Activated naive CD8-positive, alpha-beta T cell treated with anti-CD3 and anti-CD28 coated beads, Interleukin-2, amount 50 U/mL, for 24 hours (primary cell): ENCODE measurements around the gene POU5F1.
"Not testable (repeated sequence)": the region's sequence is repeated elsewhere in the genome, so short reads cannot be mapped to it uniquely, and the experiment has no call there.

Source experiments
- ATAC-seq: fragments of 150-1000 bp; cut with Tn5 transposase; one replicate; pipeline ENCODE4 v1.10.0; 2021
- DNase-seq: peaks from one replicate; pipeline ENCODE4 v3.0.0; 2021
- H3K27ac Mint-ChIP-seq: one replicate; pipeline ENCODE4 v1.8.0; 2021; ENCODE audit warnings: mild to moderate bottlenecking, mixed read lengths
- H3K27me3 Mint-ChIP-seq: one replicate; pipeline ENCODE4 v1.8.0; 2021; ENCODE audit warnings: mixed read lengths
- H3K36me3 Mint-ChIP-seq: one replicate; pipeline ENCODE4 v1.8.0; 2021; ENCODE audit warnings: low read depth, mixed read lengths
- H3K4me1 Mint-ChIP-seq: one replicate; pipeline ENCODE4 v1.8.0; 2021; ENCODE audit warnings: mixed read lengths
- H3K4me3 Mint-ChIP-seq: one replicate; pipeline ENCODE4 v1.8.0; 2021; ENCODE audit warnings: mild to moderate bottlenecking, moderate library complexity, mixed read lengths
- H3K9me3 Mint-ChIP-seq: one replicate; pipeline ENCODE4 v1.8.0; 2021; ENCODE audit warnings: mixed read lengths

The POU5F1 gene

DNA sequence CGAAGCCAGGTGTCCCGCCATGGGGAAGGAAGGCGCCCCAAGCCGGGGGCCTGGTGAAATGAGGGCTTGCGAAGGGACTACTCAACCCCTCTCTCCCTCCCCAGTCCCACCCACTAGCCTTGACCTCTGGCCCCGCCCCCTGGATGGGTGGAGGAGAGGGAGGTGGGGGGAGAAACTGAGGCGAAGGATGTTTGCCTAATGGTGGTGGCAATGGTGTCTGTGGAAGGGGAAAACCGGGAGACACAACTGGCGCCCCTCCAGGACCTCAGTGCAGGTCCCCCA lies at the start of gene POU5F1:
Gene POU5F1 (minus strand): TSS at position 83 of the 282 bp plus-strand sequence. CDS start 62 bp downstream, at position 21.
- no peak for DNase-seq
- Mint-ChIP-seq H3K27ac (no peak within 1 kb of the TSS), H3K4me1 (peaks cover 2% of the 10 kb centered on the region), H3K27me3 (no peaks in the 10 kb centered on the region), H3K36me3 (peaks cover 2% of the 10 kb centered on the region), H3K4me3 (no peak within 1 kb of the TSS), H3K9me3 (no peaks in the 10 kb centered on the region)
- ATAC-seq: no peak

GRCh38 chr6:31216208-31216898 lies 45.9 kb upstream of the POU5F1 start:
- H3K27ac Mint-ChIP-seq: no peak overlapping the region
- no peak overlapping the region for H3K4me3 Mint-ChIP-seq
- H3K4me1 Mint-ChIP-seq: peaks cover 6% of the 10 kb centered on the region
- no peak for DNase-seq
- H3K9me3 Mint-ChIP-seq: peaks cover 4% of the 10 kb centered on the region
- H3K36me3 Mint-ChIP-seq: no peaks in the 10 kb centered on the region
- ATAC-seq: no peak
- no peaks in the 10 kb centered on the region for H3K27me3 Mint-ChIP-seq

GRCh38 chr6:31215216-31215615 lies 44.7 kb upstream of the POU5F1 start:
- H3K27ac Mint-ChIP-seq, DNase-seq, ATAC-seq, H3K4me3 Mint-ChIP-seq, H3K36me3 Mint-ChIP-seq, H3K9me3 Mint-ChIP-seq, H3K4me1 Mint-ChIP-seq, H3K27me3 Mint-ChIP-seq: not testable (repeated sequence)

DNA sequence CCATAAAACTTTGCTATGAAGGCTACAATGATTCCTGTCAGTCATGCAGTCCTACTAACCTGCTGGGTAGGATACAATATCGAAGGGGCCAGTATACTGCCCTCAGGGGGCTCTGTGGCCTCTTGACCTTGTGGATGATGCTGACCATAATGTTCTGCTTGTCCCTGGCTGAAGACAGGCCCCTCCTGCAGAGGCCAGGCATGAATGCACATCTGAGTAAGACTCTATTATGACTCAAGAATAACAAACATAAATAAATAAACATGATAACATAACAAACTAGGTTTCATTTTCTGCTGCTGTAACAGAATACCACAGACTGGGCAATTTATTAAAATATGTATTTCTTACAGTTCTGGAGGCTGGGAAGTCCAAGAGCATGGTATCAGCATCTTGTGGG lies 44.0 kb upstream of the POU5F1 start:
- no peak for ATAC-seq
- Mint-ChIP-seq H3K9me3 (peaks cover 4% of the 10 kb centered on the region), H3K36me3 (no peaks in the 10 kb centered on the region), H3K4me3 (no peak overlapping the region), H3K4me1 (peaks cover 6% of the 10 kb centered on the region), H3K27ac (no peak overlapping the region), H3K27me3 (no peaks in the 10 kb centered on the region)
- DNase-seq: no peak

DNA sequence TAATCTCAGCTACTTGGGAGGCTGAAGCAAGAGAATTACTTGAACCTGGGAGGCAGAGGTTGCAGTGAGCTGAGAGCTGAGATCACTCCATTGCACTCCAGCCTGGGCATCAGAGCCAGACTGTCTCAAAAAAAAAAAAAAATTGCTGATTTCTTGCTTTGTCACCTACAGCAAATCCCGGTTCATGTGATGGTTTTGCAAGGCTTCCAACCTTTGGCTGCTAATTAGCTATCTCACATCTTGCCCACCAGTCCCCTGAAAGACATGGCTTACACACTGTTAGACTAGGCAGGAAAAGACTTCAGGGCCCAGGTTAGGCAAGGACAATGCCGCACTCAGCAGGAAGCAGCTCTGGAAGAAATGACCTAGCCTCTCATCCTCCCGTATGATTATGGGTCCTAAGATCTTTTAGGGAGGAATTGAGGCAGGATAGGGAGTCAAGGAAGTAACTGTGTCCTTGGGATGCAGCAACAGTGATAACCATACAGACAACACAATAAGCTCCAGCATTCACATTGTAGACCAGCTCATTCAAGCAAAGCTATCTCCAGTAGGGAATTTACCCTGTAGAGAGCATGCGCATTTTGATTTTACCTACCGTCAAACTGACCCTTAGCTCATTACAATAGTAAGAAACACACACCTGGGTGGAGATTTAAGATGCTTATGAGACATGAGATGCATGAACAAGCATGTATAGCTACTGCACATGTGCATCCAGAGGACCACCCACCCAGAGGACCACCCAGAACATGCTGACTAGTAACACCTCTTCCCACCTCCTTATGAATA lies 40.5 kb upstream of the POU5F1 start:
- DNase-seq (no peak), ATAC-seq (no peak)
- Mint-ChIP-seq H3K9me3 (no peaks in the 10 kb centered on the region), H3K27ac (no peak overlapping the region), H3K27me3 (no peaks in the 10 kb centered on the region), H3K4me1 (peaks cover 6% of the 10 kb centered on the region), H3K4me3 (no peak overlapping the region), H3K36me3 (no peaks in the 10 kb centered on the region)

DNA sequence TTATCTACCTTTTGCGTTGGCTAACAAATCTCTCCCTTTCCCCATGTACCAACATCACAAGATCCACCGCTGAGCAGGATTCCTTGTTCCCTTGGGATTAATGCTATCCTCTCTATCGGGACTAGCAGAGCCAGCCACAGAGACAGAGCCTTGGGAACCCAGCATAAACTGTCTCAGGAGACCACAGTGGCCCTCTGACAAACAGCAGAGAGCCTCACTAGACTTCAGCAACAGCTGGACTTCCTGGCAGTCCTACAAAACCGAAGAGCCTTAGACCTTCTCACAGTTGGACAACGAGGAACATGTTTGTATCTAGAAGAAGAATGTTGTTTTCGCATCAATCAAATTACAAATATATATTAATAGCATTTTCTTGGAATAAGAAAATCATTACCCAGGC lies 39.6 kb upstream of the POU5F1 start:
- Mint-ChIP-seq H3K4me3 (no peak overlapping the region), H3K27me3 (no peaks in the 10 kb centered on the region), H3K36me3 (no peaks in the 10 kb centered on the region), H3K4me1 (peaks cover 9% of the 10 kb centered on the region), H3K9me3 (no peaks in the 10 kb centered on the region), H3K27ac (no peak overlapping the region)
- DNase-seq: no peak
- ATAC-seq: no peak

DNA sequence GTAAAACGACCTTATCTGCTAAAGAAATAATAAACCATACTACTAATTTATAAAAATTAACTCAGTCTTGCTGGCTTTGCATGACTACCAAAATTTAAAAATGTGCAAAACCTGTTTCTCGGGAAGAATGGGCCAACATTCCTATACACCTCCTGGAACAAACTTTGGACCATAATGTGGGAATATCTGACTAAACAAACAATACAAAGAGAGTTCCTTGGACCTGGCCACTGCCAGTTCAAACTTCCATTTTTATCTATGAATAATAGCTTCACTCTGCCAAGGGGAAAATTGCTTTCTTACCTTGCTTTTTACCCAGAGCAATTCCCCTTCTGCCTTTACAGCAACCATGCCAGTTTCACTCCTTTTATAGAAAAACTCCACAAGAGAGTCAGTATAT lies 38.7 kb upstream of the POU5F1 start:
- ATAC-seq (no peak), DNase-seq (no peak)
- H3K4me3 Mint-ChIP-seq: no peak overlapping the region
- H3K4me1 Mint-ChIP-seq: peaks cover 18% of the 10 kb centered on the region
- H3K36me3 Mint-ChIP-seq: no peaks in the 10 kb centered on the region
- H3K27me3 Mint-ChIP-seq: no peaks in the 10 kb centered on the region
- no peaks in the 10 kb centered on the region for H3K9me3 Mint-ChIP-seq
- no peak overlapping the region for H3K27ac Mint-ChIP-seq

DNA sequence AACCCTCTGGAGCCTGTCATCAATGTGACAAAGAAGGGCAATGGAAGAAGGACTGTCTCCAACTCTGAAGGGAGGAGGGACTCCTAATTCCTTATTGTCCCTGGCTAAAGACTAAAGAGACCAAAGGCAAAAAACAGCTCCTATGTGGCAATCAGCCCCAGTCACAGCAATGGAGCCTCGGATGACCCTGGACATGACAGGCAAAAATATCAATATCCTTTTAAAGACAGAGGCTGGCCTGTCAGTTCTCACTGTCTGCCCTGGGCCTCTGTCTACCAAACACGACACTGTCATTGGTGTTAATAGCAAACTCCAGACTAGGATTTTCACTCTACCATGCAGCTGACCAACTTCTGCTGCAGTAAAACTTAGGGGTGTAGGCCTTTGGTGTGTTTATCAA lies 38.0 kb upstream of the POU5F1 start:
- no peak overlapping the region for H3K27ac Mint-ChIP-seq
- H3K4me1 Mint-ChIP-seq: peaks cover 21% of the 10 kb centered on the region
- ATAC-seq (no peak), DNase-seq (no peak)
- no peaks in the 10 kb centered on the region for H3K36me3 Mint-ChIP-seq
- no peaks in the 10 kb centered on the region for H3K9me3 Mint-ChIP-seq
- H3K4me3 Mint-ChIP-seq: no peak overlapping the region
- H3K27me3 Mint-ChIP-seq: no peaks in the 10 kb centered on the region

DNA sequence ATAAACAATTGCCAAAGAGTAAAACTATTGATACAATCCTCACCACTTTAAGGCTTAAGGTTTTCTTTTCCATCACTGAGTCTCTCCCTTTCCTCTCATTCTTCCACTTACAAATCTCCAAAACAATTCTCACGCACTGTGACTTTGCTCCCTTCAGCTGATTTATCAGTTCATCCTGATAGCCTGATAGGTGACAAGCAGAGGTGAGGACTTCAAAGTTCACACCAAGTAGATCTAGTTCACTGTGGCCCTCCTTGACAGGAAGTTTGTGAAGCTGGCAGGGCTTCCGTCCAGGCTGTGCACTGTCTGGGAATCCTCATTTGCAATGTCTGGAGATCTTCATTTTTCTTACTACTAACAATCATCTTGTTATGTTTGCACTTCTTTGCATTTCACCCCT lies 35.2 kb upstream of the POU5F1 start:
- Mint-ChIP-seq H3K4me1 (peaks cover 46% of the 10 kb centered on the region), H3K27ac (no peak overlapping the region), H3K36me3 (peaks cover 4% of the 10 kb centered on the region), H3K27me3 (no peaks in the 10 kb centered on the region), H3K9me3 (peaks cover 5% of the 10 kb centered on the region), H3K4me3 (peak overlapping the region; percentile 15)
- ATAC-seq (no peak), DNase-seq (no peak)

GRCh38 chr6:31204751-31205145 lies 34.3 kb upstream of the POU5F1 start:
- ATAC-seq: no peak
- Mint-ChIP-seq H3K27me3 (no peaks in the 10 kb centered on the region), H3K9me3 (peaks cover 12% of the 10 kb centered on the region), H3K4me1 (peaks cover 51% of the 10 kb centered on the region), H3K27ac (peak overlapping the region; percentile 96), H3K36me3 (peaks cover 7% of the 10 kb centered on the region), H3K4me3 (peak overlapping the region; percentile 93)
- no peak for DNase-seq

- H3K4me1 Mint-ChIP-seq: peaks cover 64% of the 10 kb centered on the region
- peaks cover 7% of the 10 kb centered on the region for H3K36me3 Mint-ChIP-seq
- H3K27me3 Mint-ChIP-seq: no peaks in the 10 kb centered on the region
- H3K4me3 Mint-ChIP-seq: peak overlapping the region; percentile 93
- H3K9me3 Mint-ChIP-seq: peaks cover 12% of the 10 kb centered on the region
- ATAC-seq (peak; percentile 85), DNase-seq (peak; percentile 61)
- peak overlapping the region; percentile 96 for H3K27ac Mint-ChIP-seq
These were observed 33.0 kb upstream of the POU5F1 start for GRCh38 chr6:31203345-31203979.

- Mint-ChIP-seq H3K4me3 (peak overlapping the region; percentile 93), H3K36me3 (peaks cover 7% of the 10 kb centered on the region), H3K9me3 (peaks cover 12% of the 10 kb centered on the region), H3K27ac (peak overlapping the region; percentile 96), H3K27me3 (no peaks in the 10 kb centered on the region), H3K4me1 (peaks cover 65% of the 10 kb centered on the region)
- DNase-seq: peak; percentile 21
- ATAC-seq: peak; percentile 9
These were observed 32.0 kb upstream of the POU5F1 start for GRCh38 chr6:31202259-31203166.

GRCh38 chr6:31199105-31199452 lies 28.6 kb upstream of the POU5F1 start:
- H3K4me3 Mint-ChIP-seq: peak overlapping the region; percentile 84
- not testable (repeated sequence) for H3K27me3 Mint-ChIP-seq, ATAC-seq, H3K27ac Mint-ChIP-seq, H3K36me3 Mint-ChIP-seq, DNase-seq
- peaks cover 12% of the 10 kb centered on the region for H3K9me3 Mint-ChIP-seq
- H3K4me1 Mint-ChIP-seq: peaks cover 73% of the 10 kb centered on the region

DNA sequence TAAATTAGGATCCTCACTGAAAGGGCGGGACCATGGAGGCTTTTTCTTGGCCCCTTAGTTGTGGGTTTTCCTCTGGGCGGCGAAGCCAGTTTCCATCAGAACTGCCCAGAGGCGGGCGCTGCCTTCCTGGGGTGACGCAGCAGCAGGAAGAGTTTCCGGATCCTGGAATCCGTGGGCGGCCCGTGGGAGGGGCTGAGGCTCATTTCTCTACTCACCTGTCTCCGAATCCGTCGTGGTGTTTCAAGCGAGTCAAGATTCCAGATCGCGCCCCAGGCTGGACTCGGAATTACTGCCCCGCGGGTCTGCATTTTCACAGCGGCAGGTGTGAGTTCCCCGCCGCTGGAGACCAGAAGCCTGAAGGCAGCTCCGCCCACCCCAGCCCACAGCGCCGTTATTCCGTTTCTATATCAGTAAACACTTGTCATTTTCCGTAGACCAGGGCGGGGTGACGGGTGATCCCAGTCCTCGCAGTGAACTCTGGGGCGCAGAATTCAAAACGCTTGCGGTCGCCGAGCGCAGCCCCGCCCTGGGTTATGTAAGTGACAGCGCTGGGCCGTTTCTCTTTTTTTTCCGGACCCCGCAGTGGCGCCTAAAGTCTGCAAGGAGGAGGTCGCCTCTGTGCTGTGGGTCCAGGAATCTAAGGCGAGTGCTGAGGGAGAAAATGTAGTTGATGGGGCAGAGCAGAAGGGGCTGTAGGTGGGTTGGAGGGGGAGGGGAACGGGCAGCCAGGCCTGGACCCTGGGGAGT lies 27.2 kb upstream of the POU5F1 start:
- peak overlapping the region; percentile 87 for H3K27ac Mint-ChIP-seq
- H3K4me1 Mint-ChIP-seq: peaks cover 64% of the 10 kb centered on the region
- ATAC-seq (peak; percentile 75), DNase-seq (peak; percentile 91)
- H3K4me3 Mint-ChIP-seq: peak overlapping the region; percentile 84
- H3K9me3 Mint-ChIP-seq: peaks cover 12% of the 10 kb centered on the region
- peaks cover 9% of the 10 kb centered on the region for H3K36me3 Mint-ChIP-seq
- no peaks in the 10 kb centered on the region for H3K27me3 Mint-ChIP-seq
